ENCODE measurements around the gene KRTAP12-1. TPM values are rescaled to one million over a fixed set of nuclear protein-coding genes. Genes with fewer than 3 reads are reported as not detected.

Gene KRTAP12-1
- total and polyA plus RNA-seq, 2 donors (not counting 3 experiments of a cell fraction or from before 2014, with no cell fraction given): not detected

GRCh38 chr21:44720170-44720569 is 38.2 kb upstream of the KRTAP12-1 start:
- Histone ChIP-seq H3K4me2 (ENCODE audit: insufficient read depth, low read length) (no peak overlapping the region), H3K9ac (replicated peaks; ENCODE audit: extremely low read depth, insufficient read depth, low read length) (no peak overlapping the region), H3K27ac (ENCODE audit: insufficient read depth, low read depth, low read length) (no peak overlapping the region), H3K4me1 (ENCODE audit: control insufficient read depth, extremely low read depth, insufficient read depth, low read length) (no peaks in the 10 kb centered on the region), H3K36me3 (ENCODE audit: control insufficient read depth in 2 of 2, extremely low read depth in 1 of 2, insufficient read depth in 2 of 2, low read length in 2 of 2) (no peaks in the 10 kb centered on the region), H3K27me3 (ENCODE audit: control insufficient read depth in 2 of 2, insufficient read depth in 2 of 2, low read length in 2 of 2) (peaks cover 42 to 76% of the 10 kb centered on the region in 2 experiments), H3K9me3 (replicated peaks; ENCODE audit: control insufficient read depth, insufficient read depth, low read length) (no peaks in the 10 kb centered on the region), H2AFZ (ENCODE audit: low read depth, low read length) (no peak overlapping the region), H3K9me1 (replicated peaks; ENCODE audit: control insufficient read depth, extremely low read depth, insufficient read depth, low read length) (no peaks in the 10 kb centered on the region), H3K4me3 (replicated peaks in 1 of 3; ENCODE audit: insufficient read depth in 1 of 3, low read depth in 1 of 3, low read length in 3 of 3) (no peak overlapping the region), H3K79me2 (ENCODE audit: control insufficient read depth, insufficient read depth, low read length) (no peaks in the 10 kb centered on the region), H4K20me1 (replicated peaks; ENCODE audit: control insufficient read depth, extremely low read depth, insufficient read depth, low read length) (no peaks in the 10 kb centered on the region)
- DNase-seq (ENCODE audit: low read depth, low spot score) (no peak), FAIRE-seq (no peak)
- BruUV-seq (replicated peaks): no TSS peak
- TF ChIP-seq POLR2AphosphoS5 (IDR thresholded peaks at IDR 0.05; ENCODE audit: insufficient read depth, low read depth, low read length): no peak
- TF ChIP-seq GATA2 (IDR thresholded peaks at IDR 0.05; ENCODE audit: insufficient read depth, insufficient read length, low read depth, low read length): no peak
- no peak for TF ChIP-seq POLR2A (IDR thresholded peaks at IDR 0.05; ENCODE audit: low read depth, low read length)
- TF ChIP-seq MAX (IDR thresholded peaks at IDR 0.05; ENCODE audit: insufficient read depth, insufficient read length): no peak
- no peak for TF ChIP-seq MYC (IDR thresholded peaks at IDR 0.05; ENCODE audit: low read depth, low read length)
- no peak for TF ChIP-seq FOS (IDR thresholded peaks at IDR 0.05; ENCODE audit: borderline replicate concordance, insufficient read depth, low read length)
- TF ChIP-seq JUN (IDR thresholded peaks at IDR 0.05; ENCODE audit: borderline replicate concordance, insufficient read depth, insufficient read length, low read depth): no peak
- dilution Hi-C loops (cut with MboI; ENCODE audit: extremely low pct_ligation_motif_present, low sequenced_read_pairs): no loop called here
- POLR2A ChIA-PET: no interaction called here
- intact Hi-C loops (cut with micrococcal nuclease): no loop called here
- CTCF ChIA-PET: interaction anchor here (1.2 kb wide), 1 partner anchor 23 kb away, joined by 4 read pairs; no protein-coding TSS in a partner anchor

- no peaks in the 10 kb centered on the region for H3K4me1 ChIP-seq (ENCODE audit: control insufficient read depth, extremely low read depth, insufficient read depth, low read length)
- H3K9me1 ChIP-seq (replicated peaks; ENCODE audit: control insufficient read depth, extremely low read depth, insufficient read depth, low read length): no peaks in the 10 kb centered on the region
- no peak overlapping the region for H3K4me3 ChIP-seq (replicated peaks in 1 of 3; ENCODE audit: insufficient read depth in 1 of 3, low read depth in 1 of 3, low read length in 3 of 3)
- no peak for FAIRE-seq
- no peaks in the 10 kb centered on the region for H4K20me1 ChIP-seq (replicated peaks; ENCODE audit: control insufficient read depth, extremely low read depth, insufficient read depth, low read length)
- no TSS peak for BruUV-seq (replicated peaks)
- no peak overlapping the region for H3K4me2 ChIP-seq (ENCODE audit: insufficient read depth, low read length)
- no peaks in the 10 kb centered on the region for H3K36me3 ChIP-seq (ENCODE audit: control insufficient read depth in 2 of 2, extremely low read depth in 1 of 2, insufficient read depth in 2 of 2, low read length in 2 of 2)
- no peak for DNase-seq (ENCODE audit: low read depth, low spot score)
- intact Hi-C loops (cut with micrococcal nuclease): no loop called here
- dilution Hi-C loops (cut with MboI; ENCODE audit: extremely low pct_ligation_motif_present, low sequenced_read_pairs): no loop called here
- H2AFZ ChIP-seq (ENCODE audit: low read depth, low read length): no peak overlapping the region
- ChIA-PET CTCF (interaction anchor here (1.0 to 1.8 kb wide), 3 partner anchors 21 to 75 kb away, joined by 5 to 6 read pairs (median 5); no protein-coding TSS in a partner anchor), POLR2A (no interaction called here)
- no peaks in the 10 kb centered on the region for H3K9me3 ChIP-seq (replicated peaks; ENCODE audit: control insufficient read depth, insufficient read depth, low read length)
- no peak for TF ChIP-seq POLR2A (IDR thresholded peaks at IDR 0.05; ENCODE audit: low read depth, low read length)
- no peak for TF ChIP-seq POLR2AphosphoS5 (IDR thresholded peaks at IDR 0.05; ENCODE audit: insufficient read depth, low read depth, low read length)
- TF ChIP-seq FOS (IDR thresholded peaks at IDR 0.05; ENCODE audit: borderline replicate concordance, insufficient read depth, low read length): no peak
- TF ChIP-seq MYC (IDR thresholded peaks at IDR 0.05; ENCODE audit: low read depth, low read length): no peak
- no peak for TF ChIP-seq EZH2 (IDR thresholded peaks at IDR 0.05; ENCODE audit: borderline replicate concordance, low read depth, low read length, severe bottlenecking)
- no peak for TF ChIP-seq MAX (IDR thresholded peaks at IDR 0.05; ENCODE audit: insufficient read depth, insufficient read length)
- TF ChIP-seq GATA2 (IDR thresholded peaks at IDR 0.05; ENCODE audit: insufficient read depth, insufficient read length, low read depth, low read length): no peak
- TF ChIP-seq CTCF (IDR thresholded peaks at IDR 0.05; ENCODE audit: extremely low read depth in 1 of 2, insufficient read depth in 1 of 2, low read depth in 1 of 2, low read length in 2 of 2): no peak
- TF ChIP-seq JUN (IDR thresholded peaks at IDR 0.05; ENCODE audit: borderline replicate concordance, insufficient read depth, insufficient read length, low read depth): no peak
- H3K79me2 ChIP-seq (ENCODE audit: control insufficient read depth, insufficient read depth, low read length): no peaks in the 10 kb centered on the region
- no peak overlapping the region for H3K9ac ChIP-seq (replicated peaks; ENCODE audit: extremely low read depth, insufficient read depth, low read length)
- peaks cover 45 to 78% of the 10 kb centered on the region in 2 experiments for H3K27me3 ChIP-seq (ENCODE audit: control insufficient read depth in 2 of 2, insufficient read depth in 2 of 2, low read length in 2 of 2)
- no peak overlapping the region for H3K27ac ChIP-seq (ENCODE audit: insufficient read depth, low read depth, low read length)
Measured at GRCh38 chr21:44718571-44718970, 36.6 kb upstream of the KRTAP12-1 start.
